H1 (cell line): ENCODE measurements around the gene HLA-A. TPM values are rescaled to one million over a fixed set of nuclear protein-coding genes. Genes with fewer than 3 reads are reported as not detected.

Experiments
- ATF2 ChIP-seq: IDR thresholded peaks from 2 replicates; pipeline ENCODE4 v1.6.1; 2012; ENCODE audit warnings: low read length, inconsistent platforms
- PHF8 ChIP-seq: fragments of 200-600 bp; sonication (generic); conservative IDR thresholded peaks from 2 replicates; pipeline ENCODE4 v1.7.1; 2012; ENCODE audit warnings: low read depth, mild to moderate bottlenecking, inconsistent platforms, low read length, moderate library complexity
- POLR2AphosphoS5 ChIP-seq: IDR thresholded peaks from 2 replicates; pipeline ENCODE4 v1.6.1; 2011; ENCODE audit warnings: low read depth, low read length
- TAF7 ChIP-seq: optimal IDR thresholded peaks from 2 replicates; pipeline ENCODE3; 2011; ENCODE audit warnings: low read depth, mild to moderate bottlenecking, inconsistent platforms, low read length, moderate library complexity, borderline replicate concordance
- polyA plus RNA-seq, 7 experiments: library from polyadenylated mRNA; depleted of rRNA in 3 of 7; stranded (reverse) in 5 of 7; unstranded in 2 of 7; fragments of >200 nt in 5 of 7; fragments of 200-250 nt in 2 of 7; gene quantifications; 1 replicate in 5 of 7; 2 replicates in 1 of 7; 4 replicates in 1 of 7; pipeline versions ENCODE4 v1.2.1 to v1.2.3, GENCODE V29; 2011 to 2013; ENCODE audit warnings: missing spikeins in 2 of 7, mixed read lengths in 2 of 7
- total RNA-seq: library from RNA; stranded (reverse); fragmentation: NEBNext Ultra II Directional; extraction: Animal tissue kit (Norgen Biotek cat#: 25700); gene quantifications from 2 replicates; pipeline ENCODE4 v1.2.1, GENCODE V29; 2021

HLA-A gene
- total and polyA plus RNA-seq, 2 of the 8 experiments (the other 6 are each of a cell fraction or from before 2014, with no cell fraction given) = 221 to 474 TPM

GRCh38 chr6:29958046-29958445 lies 15.7 kb downstream of the HLA-A start (continued):
- TF ChIP-seq PHF8 (no peak), ATF2 (no peak), POLR2AphosphoS5 (no peak), TAF7 (no peak)
